SU-DHL-6 (cell line): ENCODE measurements around the gene MNAT1.
"Not testable (repeated sequence)": the region's sequence is repeated elsewhere in the genome, so short reads cannot be mapped to it uniquely, and the experiment has no call there.

Source experiments
- H2AFZ ChIP-seq: fragments of 200-600 bp; sonication (generic); 2 replicates; pipeline ENCODE4 v1.6.1; 2014; ENCODE audit warnings: low read depth, mild to moderate bottlenecking, moderate library complexity, mixed read lengths, antibody characterized with exemption, low read length; ENCODE audit not compliant: severe bottlenecking
- H3F3A ChIP-seq: fragments of 200-600 bp; shearing (Covaris generic); 2 replicates; pipeline ENCODE4 v1.6.0; 2016; ENCODE audit warnings: antibody characterized with exemption, mild to moderate bottlenecking; ENCODE audit not compliant: insufficient read depth
- H3K27ac ChIP-seq: fragments of 200-600 bp; sonication (generic); 2 replicates; pipeline ENCODE4 v1.5.1; 2016; ENCODE audit warnings: low read depth, mild to moderate bottlenecking, low read length, moderate library complexity, mixed read lengths
- H3K27me3 ChIP-seq: fragments of 200-600 bp; sonication (generic), shearing (Covaris generic); 2 replicates; pipeline ENCODE4 v1.6.0; 2014; ENCODE audit warnings: mild to moderate bottlenecking, low read length
- H3K36me3 ChIP-seq: fragments of 200-600 bp; sonication (generic); 2 replicates; pipeline ENCODE4 v1.6.1; 2014; ENCODE audit warnings: mild to moderate bottlenecking, low read length, mixed read lengths
- H3K4me2 ChIP-seq: fragments of 300-600, 200-600 bp; shearing (Covaris generic), sonication (generic); 2 replicates; pipeline ENCODE4 v1.6.0; 2014; ENCODE audit warnings: low read length, low read depth, mild to moderate bottlenecking; ENCODE audit not compliant: poor library complexity, severe bottlenecking
- H3K4me3 ChIP-seq: fragments of 200-600 bp; sonication (generic); 2 replicates; pipeline ENCODE4 v1.5.1; 2014; ENCODE audit warnings: antibody characterized with exemption, low read length, mild to moderate bottlenecking, mixed read lengths; ENCODE audit not compliant: insufficient read depth, poor library complexity, severe bottlenecking
- H3K79me2 ChIP-seq: fragments of 200-600 bp; sonication (generic); 2 replicates; pipeline ENCODE4 v1.6.1; 2014; ENCODE audit warnings: mild to moderate bottlenecking, low read length, moderate library complexity; ENCODE audit not compliant: insufficient read depth
- H3K9ac ChIP-seq: fragments of 200-600 bp; sonication (generic); 2 replicates; pipeline ENCODE4 v1.7.0; 2014; ENCODE audit warnings: mild to moderate bottlenecking, low read length
- H3K9me2 ChIP-seq: fragments of 200-600 bp; sonication (generic); replicated peaks from 2 replicates; pipeline ENCODE4 v1.6.1; 2014; ENCODE audit warnings: low read length; ENCODE audit not compliant: insufficient read depth
- H3K9me3 ChIP-seq: fragments of 200-600 bp; sonication (generic); 2 replicates; pipeline ENCODE4 v1.6.1; 2014; ENCODE audit warnings: low read length, mixed read lengths; ENCODE audit not compliant: insufficient read depth
- H4K20me1 ChIP-seq: fragments of 200-600 bp; sonication (generic); 2 replicates; pipeline ENCODE4 v1.6.1; 2014; ENCODE audit warnings: low read depth, mild to moderate bottlenecking, antibody characterized with exemption, low read length, moderate library complexity, mixed read lengths
- EZH2phosphoT487 ChIP-seq: fragments of 200-600 bp; sonication (generic), shearing (Covaris generic); conservative IDR thresholded peaks from 2 replicates; pipeline ENCODE4 v1.6.1; 2018; ENCODE audit warnings: mild to moderate bottlenecking, antibody characterized with exemption, low read length, moderate library complexity, mixed read lengths
- TF ChIP-seq, protein P1 (sequence below): fragments of 200-600 bp; sonication (generic); IDR thresholded peaks from one replicate; pipeline ENCODE4 v1.5.1; 2017; ENCODE audit warnings: antibody characterized with exemption, mild to moderate bottlenecking, low read length, moderate library complexity; ENCODE audit not compliant: insufficient read depth, poor library complexity, severe bottlenecking

Gene MNAT1

DNA sequence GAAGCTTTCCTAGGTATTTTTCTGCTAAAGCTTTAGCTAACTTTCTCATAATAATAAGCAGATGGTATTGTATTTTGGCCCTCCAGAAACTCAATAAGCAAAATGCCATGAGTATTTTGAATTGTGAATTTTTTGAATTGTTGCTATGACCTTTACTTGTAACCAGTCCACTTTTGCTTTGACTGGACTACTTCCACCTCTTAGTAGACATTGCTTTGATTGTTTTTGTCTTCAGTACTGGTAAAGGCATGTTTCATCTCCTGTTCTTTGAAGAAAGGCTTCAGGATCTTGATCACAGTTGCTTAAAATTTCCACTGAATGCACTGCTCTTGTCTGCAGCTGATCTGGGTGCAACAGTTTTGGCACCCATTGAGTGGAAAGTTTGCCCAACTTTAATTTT, 144.0 kb downstream of the MNAT1 start:
- Histone ChIP-seq H4K20me1 (no peaks in the 10 kb centered on the region), H3K79me2 (no peaks in the 10 kb centered on the region), H3K9me2 (no peaks in the 10 kb centered on the region), H3K27me3 (no peaks in the 10 kb centered on the region), H3K4me2 (no peak overlapping the region), H3K9ac (no peak overlapping the region), H3F3A (no peaks in the 10 kb centered on the region), H3K9me3 (no peaks in the 10 kb centered on the region), H2AFZ (no peak overlapping the region), H3K27ac (no peak overlapping the region), H3K36me3 (no peaks in the 10 kb centered on the region), H3K4me3 (no peak overlapping the region)
- TF ChIP-seq, protein P1, sequence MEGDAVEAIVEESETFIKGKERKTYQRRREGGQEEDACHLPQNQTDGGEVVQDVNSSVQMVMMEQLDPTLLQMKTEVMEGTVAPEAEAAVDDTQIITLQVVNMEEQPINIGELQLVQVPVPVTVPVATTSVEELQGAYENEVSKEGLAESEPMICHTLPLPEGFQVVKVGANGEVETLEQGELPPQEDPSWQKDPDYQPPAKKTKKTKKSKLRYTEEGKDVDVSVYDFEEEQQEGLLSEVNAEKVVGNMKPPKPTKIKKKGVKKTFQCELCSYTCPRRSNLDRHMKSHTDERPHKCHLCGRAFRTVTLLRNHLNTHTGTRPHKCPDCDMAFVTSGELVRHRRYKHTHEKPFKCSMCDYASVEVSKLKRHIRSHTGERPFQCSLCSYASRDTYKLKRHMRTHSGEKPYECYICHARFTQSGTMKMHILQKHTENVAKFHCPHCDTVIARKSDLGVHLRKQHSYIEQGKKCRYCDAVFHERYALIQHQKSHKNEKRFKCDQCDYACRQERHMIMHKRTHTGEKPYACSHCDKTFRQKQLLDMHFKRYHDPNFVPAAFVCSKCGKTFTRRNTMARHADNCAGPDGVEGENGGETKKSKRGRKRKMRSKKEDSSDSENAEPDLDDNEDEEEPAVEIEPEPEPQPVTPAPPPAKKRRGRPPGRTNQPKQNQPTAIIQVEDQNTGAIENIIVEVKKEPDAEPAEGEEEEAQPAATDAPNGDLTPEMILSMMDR, result no peak
- TF ChIP-seq EZH2phosphoT487, result no peak

DNA sequence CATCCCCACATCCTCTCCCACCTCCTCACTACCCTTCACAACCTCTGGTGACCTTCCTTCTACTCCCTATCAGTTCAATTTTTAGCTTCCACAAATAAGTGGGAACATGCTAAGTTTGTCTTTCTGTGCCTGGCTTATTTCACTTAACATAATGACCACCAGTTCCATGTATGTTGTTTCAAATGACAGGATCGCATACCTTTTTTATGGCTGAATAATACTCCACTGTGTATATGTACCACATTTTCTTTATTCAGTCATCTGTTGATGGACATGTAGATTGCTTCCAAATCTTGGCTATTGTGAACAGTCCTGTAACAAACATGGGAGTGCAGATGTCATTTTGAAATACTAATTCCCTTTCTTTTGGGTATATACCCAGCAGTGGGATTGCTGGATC, 147.7 kb downstream of the MNAT1 start:
- Histone ChIP-seq H3K4me3 (no peak overlapping the region), H3F3A (no peaks in the 10 kb centered on the region), H3K4me2 (no peak overlapping the region), H2AFZ (no peak overlapping the region), H3K27me3 (no peaks in the 10 kb centered on the region), H3K9me2 (no peaks in the 10 kb centered on the region), H3K9ac (no peak overlapping the region), H3K27ac (no peak overlapping the region), H3K9me3 (no peaks in the 10 kb centered on the region), H3K36me3 (peaks cover 7% of the 10 kb centered on the region; the same call in 1 of the 2 replicates), H3K79me2 (no peaks in the 10 kb centered on the region; the same call in 1 of the 2 replicates), H4K20me1 (no peaks in the 10 kb centered on the region)
- TF ChIP-seq, protein P1, result no peak
- no peak for TF ChIP-seq EZH2phosphoT487

DNA sequence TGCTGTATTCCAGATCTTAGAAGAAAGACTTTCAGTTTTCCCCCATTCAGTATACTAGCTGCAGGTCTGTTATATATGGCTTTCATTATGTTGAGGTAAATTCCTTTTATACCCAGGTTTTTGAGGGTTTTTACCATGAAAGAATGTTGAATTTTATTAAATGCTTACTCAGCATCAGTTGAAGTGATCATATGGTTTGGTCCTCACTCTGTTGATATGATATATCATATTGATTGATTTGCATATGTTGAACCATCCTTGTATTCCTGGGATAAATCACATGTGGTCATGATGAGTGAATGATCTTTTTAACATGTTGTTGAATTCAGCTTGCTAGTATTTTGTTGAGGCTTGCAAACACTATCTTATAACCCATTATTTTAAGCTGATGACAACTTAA, 149.6 kb downstream of the MNAT1 start:
- Histone ChIP-seq H3K9me3 (no peaks in the 10 kb centered on the region), H3K79me2 (no peaks in the 10 kb centered on the region; the same call in 1 of the 2 replicates), H3F3A (no peaks in the 10 kb centered on the region), H4K20me1 (no peaks in the 10 kb centered on the region), H3K9ac (no peak overlapping the region), H3K4me3 (no peak overlapping the region), H2AFZ (no peak overlapping the region), H3K4me2 (no peak overlapping the region), H3K27ac (no peak overlapping the region), H3K9me2 (no peaks in the 10 kb centered on the region), H3K27me3 (no peaks in the 10 kb centered on the region), H3K36me3 (peaks cover 7% of the 10 kb centered on the region; the same call in 1 of the 2 replicates)
- no peak for TF ChIP-seq EZH2phosphoT487
- TF ChIP-seq, protein P1, result no peak

DNA sequence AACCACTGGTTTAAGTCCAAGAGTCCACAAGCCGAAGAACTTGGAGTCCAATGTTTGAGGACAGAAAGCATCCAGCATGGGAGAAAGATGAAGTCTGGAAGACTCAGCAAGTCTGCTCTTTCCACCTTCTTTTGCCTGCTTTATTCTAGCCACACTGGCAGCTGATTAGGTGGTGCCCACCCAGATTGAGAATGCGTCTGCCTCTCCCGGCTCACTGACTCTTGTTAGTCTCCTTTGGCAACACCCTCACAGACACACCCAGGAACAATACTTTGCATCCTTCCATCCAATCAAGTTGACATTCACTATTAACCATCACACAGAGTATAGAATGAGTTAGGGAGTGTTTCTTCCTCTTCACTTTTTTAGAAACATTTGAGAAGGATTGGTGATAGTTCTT, 156.1 kb downstream of the MNAT1 start:
- H3K27ac ChIP-seq, H3K79me2 ChIP-seq, H3K4me2 ChIP-seq, H3K9me3 ChIP-seq, H3K4me3 ChIP-seq, H3K9me2 ChIP-seq, H3K36me3 ChIP-seq, H4K20me1 ChIP-seq, H2AFZ ChIP-seq, H3K9ac ChIP-seq, H3F3A ChIP-seq, H3K27me3 ChIP-seq: not testable (repeated sequence)
